AG09319 (cell line): ENCODE measurements around the gene TASOR2.

Source experiments
- DNase-seq: peaks from one replicate; pipeline ENCODE4 v3.0.0-alpha.2; 2010; ENCODE audit warnings: low read depth; ENCODE audit errors: extremely low read depth
- TF ChIP-seq, protein P1 (sequence below): IDR thresholded peaks from 2 replicates; pipeline ENCODE4 v1.5.1; 2011; ENCODE audit warnings: low read depth, mild to moderate bottlenecking, inconsistent platforms, low read length, moderate library complexity

TASOR2 gene

DNA sequence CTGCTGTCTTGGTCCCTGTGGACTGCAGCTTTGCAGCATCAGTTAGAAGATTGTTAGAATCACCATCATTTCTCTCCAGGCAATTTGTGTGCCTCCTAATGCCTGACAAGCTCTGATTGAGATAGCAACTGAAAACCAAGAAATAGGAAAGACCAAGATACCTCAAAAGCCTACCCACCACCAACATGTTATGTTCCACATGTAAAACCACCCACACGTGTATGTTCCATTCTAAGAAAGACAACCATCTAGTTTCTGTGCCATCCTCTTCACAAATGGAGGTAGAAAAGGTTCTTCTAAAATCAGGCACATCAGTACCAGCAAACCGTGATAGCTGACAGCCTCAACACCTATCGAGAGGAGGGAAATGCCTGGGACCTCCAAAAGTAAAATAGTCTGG is 46.9 kb downstream of the TASOR2 start:
- DNase-seq, result no peak
- TF ChIP-seq, protein P1, sequence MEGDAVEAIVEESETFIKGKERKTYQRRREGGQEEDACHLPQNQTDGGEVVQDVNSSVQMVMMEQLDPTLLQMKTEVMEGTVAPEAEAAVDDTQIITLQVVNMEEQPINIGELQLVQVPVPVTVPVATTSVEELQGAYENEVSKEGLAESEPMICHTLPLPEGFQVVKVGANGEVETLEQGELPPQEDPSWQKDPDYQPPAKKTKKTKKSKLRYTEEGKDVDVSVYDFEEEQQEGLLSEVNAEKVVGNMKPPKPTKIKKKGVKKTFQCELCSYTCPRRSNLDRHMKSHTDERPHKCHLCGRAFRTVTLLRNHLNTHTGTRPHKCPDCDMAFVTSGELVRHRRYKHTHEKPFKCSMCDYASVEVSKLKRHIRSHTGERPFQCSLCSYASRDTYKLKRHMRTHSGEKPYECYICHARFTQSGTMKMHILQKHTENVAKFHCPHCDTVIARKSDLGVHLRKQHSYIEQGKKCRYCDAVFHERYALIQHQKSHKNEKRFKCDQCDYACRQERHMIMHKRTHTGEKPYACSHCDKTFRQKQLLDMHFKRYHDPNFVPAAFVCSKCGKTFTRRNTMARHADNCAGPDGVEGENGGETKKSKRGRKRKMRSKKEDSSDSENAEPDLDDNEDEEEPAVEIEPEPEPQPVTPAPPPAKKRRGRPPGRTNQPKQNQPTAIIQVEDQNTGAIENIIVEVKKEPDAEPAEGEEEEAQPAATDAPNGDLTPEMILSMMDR, result no peak

DNA sequence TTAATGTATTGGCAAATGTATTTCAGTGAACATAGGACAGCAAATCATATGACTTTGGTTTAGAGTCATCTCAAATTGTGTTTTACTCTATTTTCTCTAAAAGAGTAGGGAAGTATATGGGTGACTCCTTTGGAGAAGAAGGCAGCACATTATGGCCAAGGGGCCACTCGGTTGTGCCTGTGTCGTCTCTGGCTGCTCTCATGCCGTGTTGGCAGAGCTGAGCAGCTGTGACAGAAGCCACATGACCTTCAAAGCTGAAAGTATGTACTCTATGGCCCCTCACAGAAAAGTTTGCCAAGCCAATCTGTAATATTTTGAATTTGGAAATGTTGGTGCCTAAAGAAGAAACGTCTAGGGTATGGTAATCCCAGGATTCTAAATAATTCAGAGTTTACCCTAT is 47.5 kb downstream of the TASOR2 start:
- TF ChIP-seq, protein P1, result no peak
- DNase-seq, result no peak
